ENCODE results near the gene ENO3. TPM values are rescaled to one million over a fixed set of nuclear protein-coding genes. Genes with fewer than 3 reads are reported as not detected.

The ENO3 gene
- total RNA-seq, 1 donor from 2014 or later: 7.3 TPM

DNA sequence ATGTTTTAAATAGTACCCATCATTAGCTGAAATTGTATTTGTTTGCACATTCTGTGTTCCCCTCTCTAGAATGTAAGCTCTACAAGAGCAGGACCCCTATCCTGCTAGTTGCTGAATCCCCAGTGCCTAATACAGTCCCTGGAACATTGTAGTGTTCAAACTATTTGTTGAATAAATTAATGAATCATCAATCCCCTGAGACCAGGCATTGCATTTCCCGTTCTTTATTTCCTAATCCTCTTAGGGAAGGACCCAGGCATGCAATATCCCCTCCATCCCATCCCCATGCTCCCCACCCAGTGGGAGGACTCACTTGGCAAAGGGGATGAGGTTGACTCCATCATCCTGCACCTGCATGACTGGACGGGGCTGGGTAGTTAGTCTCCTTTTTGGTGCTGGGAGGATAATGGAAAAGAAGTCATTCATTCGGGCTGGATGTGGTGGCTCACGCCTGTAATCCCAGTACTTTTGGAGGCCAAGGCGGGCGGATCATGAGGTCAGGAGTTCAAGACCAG, 43.2 kb downstream of the ENO3 start:
- H3K27me3 Mint-ChIP-seq (ENCODE audit: unreplicated experiment): peaks cover 14% of the 10 kb centered on the region

GRCh38 chr17:4997302-4998026, 46.5 kb downstream of the ENO3 start, which contains the start of the genes INCA1 and KIF1C:
Gene INCA1, minus strand, starts transcription at chr17:4997522. Its CDS starts 3,085 bp downstream, at chr17:4994437.
Gene KIF1C, plus strand, starts transcription at chr17:4997950. Its CDS starts 2,297 bp downstream, at chr17:5000247.
- Mint-ChIP-seq H3K27me3 (ENCODE audit: unreplicated experiment) (peaks cover 6% of the 10 kb centered on the region), H3K9me3 (ENCODE audit: unreplicated experiment) (no peaks in the 10 kb centered on the region), H3K4me3 (ENCODE audit: unreplicated experiment) (peak within 1 kb of the TSS; percentile 93), H3K27ac (ENCODE audit: unreplicated experiment) (peak within 1 kb of the TSS; percentile 77), H3K4me1 (ENCODE audit: unreplicated experiment) (peaks cover 15% of the 10 kb centered on the region), H3K36me3 (ENCODE audit: low read depth, unreplicated experiment) (peaks cover 20% of the 10 kb centered on the region)
- TF ChIP-seq CTCF (IDR thresholded peaks at IDR 0.05; ENCODE audit: unreplicated experiment): no peak
- peak; percentile 88 for DNase-seq (ENCODE audit: low spot score)

More for the DNA sequence above, 43.2 kb downstream of the ENO3 start:
- Mint-ChIP-seq H3K27ac (ENCODE audit: unreplicated experiment) (no peak overlapping the region), H3K9me3 (ENCODE audit: unreplicated experiment) (no peaks in the 10 kb centered on the region), H3K4me1 (ENCODE audit: unreplicated experiment) (peaks cover 9% of the 10 kb centered on the region), H3K36me3 (ENCODE audit: low read depth, unreplicated experiment) (peaks cover 15% of the 10 kb centered on the region), H3K4me3 (ENCODE audit: unreplicated experiment) (no peak overlapping the region)
- TF ChIP-seq CTCF (IDR thresholded peaks at IDR 0.05; ENCODE audit: unreplicated experiment): no peak
- DNase-seq (ENCODE audit: low spot score): no peak

- peak overlapping the region; percentile 30 for H3K27ac Mint-ChIP-seq (ENCODE audit: unreplicated experiment)
- peak overlapping the region; percentile 93 for H3K4me3 Mint-ChIP-seq (ENCODE audit: unreplicated experiment)
Measured at GRCh38 chr17:4998027-4998731, 47.3 kb downstream of the ENO3 start.

DNA sequence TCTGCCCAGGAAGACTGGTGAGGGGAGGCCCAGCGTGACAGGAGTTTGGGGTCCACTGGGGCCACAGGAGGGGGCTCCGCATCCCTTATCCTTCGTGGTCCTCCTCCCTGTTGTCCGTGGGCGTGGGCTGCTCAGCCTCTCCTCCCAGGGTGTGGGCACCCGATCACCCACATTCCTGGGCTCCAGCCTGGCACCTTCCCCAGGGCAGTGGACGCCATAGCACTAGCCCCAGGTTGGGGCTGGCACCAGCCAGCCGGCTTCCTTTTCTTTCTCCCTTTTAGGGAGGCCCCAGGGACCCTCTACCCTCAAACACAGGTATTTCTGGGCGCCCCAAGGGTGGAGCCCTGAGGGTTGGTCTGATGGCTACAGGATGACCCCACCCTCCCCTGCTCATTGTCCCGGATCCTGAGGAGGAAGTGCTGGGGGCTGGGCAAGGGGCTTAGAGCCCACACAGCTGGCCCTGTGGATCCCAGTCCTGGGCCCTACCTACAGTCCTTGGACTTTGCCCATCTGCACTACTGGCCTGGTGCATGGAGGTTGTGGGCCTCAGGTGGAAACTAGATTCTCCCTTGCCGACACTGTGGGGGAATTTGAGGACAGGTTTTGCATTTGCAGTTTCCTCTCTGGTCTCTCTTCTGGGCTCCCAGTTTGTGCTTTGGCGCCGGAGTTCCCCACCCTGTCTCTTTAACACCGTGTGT, 48.0 kb downstream of the ENO3 start:
- Mint-ChIP-seq H3K4me3 (ENCODE audit: unreplicated experiment) (peak overlapping the region; percentile 93), H3K36me3 (ENCODE audit: low read depth, unreplicated experiment) (peaks cover 33% of the 10 kb centered on the region), H3K27me3 (ENCODE audit: unreplicated experiment) (peaks cover 10% of the 10 kb centered on the region), H3K27ac (ENCODE audit: unreplicated experiment) (no peak overlapping the region), H3K4me1 (ENCODE audit: unreplicated experiment) (peaks cover 15% of the 10 kb centered on the region), H3K9me3 (ENCODE audit: unreplicated experiment) (no peaks in the 10 kb centered on the region)
- DNase-seq (ENCODE audit: low spot score): no peak
- no peak for TF ChIP-seq CTCF (IDR thresholded peaks at IDR 0.05; ENCODE audit: unreplicated experiment)

More at GRCh38 chr17:4998027-4998731, 47.3 kb downstream of the ENO3 start:
- H3K36me3 Mint-ChIP-seq (ENCODE audit: low read depth, unreplicated experiment): peaks cover 26% of the 10 kb centered on the region
- TF ChIP-seq CTCF (IDR thresholded peaks at IDR 0.05; ENCODE audit: unreplicated experiment): no peak
- no peak for DNase-seq (ENCODE audit: low spot score)
- peaks cover 15% of the 10 kb centered on the region for H3K4me1 Mint-ChIP-seq (ENCODE audit: unreplicated experiment)
- peaks cover 6% of the 10 kb centered on the region for H3K27me3 Mint-ChIP-seq (ENCODE audit: unreplicated experiment)
- no peaks in the 10 kb centered on the region for H3K9me3 Mint-ChIP-seq (ENCODE audit: unreplicated experiment)
